ENCODE measurements around the gene NDUFC2.
"Not testable (repeated sequence)": the region's sequence is repeated elsewhere in the genome, so short reads cannot be mapped to it uniquely, and the experiment has no call there.

The NDUFC2 gene

DNA sequence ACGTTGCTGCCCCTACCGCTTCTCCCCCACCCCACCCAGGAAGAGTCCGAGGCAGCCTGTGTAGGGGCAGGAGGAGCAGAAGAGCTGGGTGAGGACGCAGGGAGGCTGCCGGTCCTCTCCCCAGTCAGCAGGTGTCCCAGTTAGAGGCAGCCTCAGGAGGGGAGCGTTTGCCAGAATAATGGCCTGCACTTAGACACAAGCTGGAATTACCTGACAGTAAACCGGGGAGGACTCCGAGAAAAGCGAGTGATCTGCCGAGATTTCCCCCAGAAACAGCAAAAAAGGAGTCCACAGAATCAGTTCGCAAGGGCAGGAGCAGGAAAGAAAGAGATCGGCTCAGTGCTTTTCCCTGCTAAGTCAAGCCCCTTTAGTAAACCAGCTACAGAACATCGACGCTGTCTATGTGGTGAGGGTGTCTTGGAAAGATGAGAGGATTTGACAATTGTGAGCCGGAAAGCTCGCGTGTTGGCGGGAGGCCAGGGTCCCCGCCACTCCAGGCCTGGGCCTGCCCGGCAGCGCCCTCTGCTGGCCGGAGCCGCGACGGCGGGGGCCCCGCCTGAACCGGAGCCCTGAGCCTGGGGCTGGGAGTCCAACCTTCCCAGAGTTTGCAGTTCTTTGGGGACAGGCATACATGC lies 33.7 kb downstream of the NDUFC2 start:
- peak overlapping the region in 1 of 2 experiments; percentile 74 for H3K4ac ChIP-seq (ENCODE audit: low read depth in 1 of 2, low read length in 2 of 2)
- H3K27me3 ChIP-seq (ENCODE audit: control insufficient read depth in 1 of 2, insufficient read depth in 1 of 2, low read length in 2 of 2), result no peaks in the 10 kb centered on the region
- H3K9me3 ChIP-seq (ENCODE audit: control insufficient read depth, low read length), result no peaks in the 10 kb centered on the region
- DNase-seq, result peak; percentile 63
- WGBS, result 27% methylated on average over 23 of the region's 28 CpGs
- H2BK12ac ChIP-seq (ENCODE audit: low read length in 2 of 2), result peak overlapping the region in 1 of 2 experiments; percentile 67
- H3K9ac ChIP-seq (ENCODE audit: low read length), result peak overlapping the region; percentile 82
- no peak overlapping the region for H2BK5ac ChIP-seq (ENCODE audit: low read depth, low read length, poor library complexity, severe bottlenecking)
- H3K4me2 ChIP-seq (ENCODE audit: low read length, poor library complexity, severe bottlenecking), result peak overlapping the region; percentile 2
- peak overlapping the region; percentile 95 for H2AFZ ChIP-seq (ENCODE audit: low read depth, low read length)
- H3K14ac ChIP-seq (ENCODE audit: low read length in 2 of 2), result peak overlapping the region in 1 of 2 experiments; percentile 62
- no peak overlapping the region for H4K8ac ChIP-seq (ENCODE audit: low read length)
- peaks cover 4% of the 10 kb centered on the region for H3K4me1 ChIP-seq (ENCODE audit: control insufficient read depth, insufficient read depth, low read depth, low read length)
- peak overlapping the region; percentile 3 for H4K91ac ChIP-seq (ENCODE audit: low read length)
- H2BK15ac ChIP-seq (ENCODE audit: low read depth, poor library complexity, severe bottlenecking), result no peak overlapping the region
- H3K23ac ChIP-seq (ENCODE audit: low read length in 2 of 2), result no peak overlapping the region
- no peak overlapping the region for H2BK120ac ChIP-seq (ENCODE audit: low read depth, low read length)
- H3K79me1 ChIP-seq (replicated peaks; ENCODE audit: low read length, poor library complexity, severe bottlenecking), result no peaks in the 10 kb centered on the region
- peak overlapping the region in 1 of 2 experiments; percentile 85 for H3K18ac ChIP-seq (ENCODE audit: low read depth in 1 of 2, low read length in 2 of 2)
- peak overlapping the region in 1 of 2 experiments; percentile 83 for H3K4me3 ChIP-seq (ENCODE audit: insufficient read depth in 1 of 2, low read depth in 1 of 2, low read length in 2 of 2)
- no peaks in the 10 kb centered on the region for H3K36me3 ChIP-seq (ENCODE audit: control insufficient read depth in 1 of 2, insufficient read depth in 2 of 2, low read depth in 1 of 2, low read length in 2 of 2)
- H2AK5ac ChIP-seq (ENCODE audit: low read length, severe bottlenecking), result no peak overlapping the region
- no peak overlapping the region for H3K27ac ChIP-seq (ENCODE audit: low read length, poor library complexity, severe bottlenecking)

DNA sequence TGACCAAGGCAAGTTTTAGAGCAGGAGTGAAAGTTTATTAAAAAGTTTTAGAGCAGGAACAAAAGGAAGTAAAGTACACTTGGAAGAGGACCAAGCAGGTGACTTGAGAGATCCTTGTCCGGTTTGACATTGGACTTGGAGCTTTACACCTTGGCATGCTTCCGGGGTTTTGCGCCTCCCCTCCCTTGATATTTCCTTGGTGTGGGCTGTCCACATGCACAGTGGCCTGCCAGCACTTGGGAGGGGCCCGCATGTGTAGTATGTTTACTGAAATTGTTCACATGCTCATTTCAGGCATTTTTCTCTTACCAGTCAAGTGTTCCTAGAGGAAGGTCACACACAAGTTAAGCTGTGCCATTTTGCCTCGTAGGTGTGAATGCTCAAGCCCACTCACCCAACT lies 35.0 kb downstream of the NDUFC2 start:
- Histone ChIP-seq H3K9me3 (ENCODE audit: control insufficient read depth, low read length) (no peaks in the 10 kb centered on the region), H2BK15ac (ENCODE audit: low read depth, poor library complexity, severe bottlenecking) (no peak overlapping the region), H3K36me3 (ENCODE audit: control insufficient read depth in 1 of 2, insufficient read depth in 2 of 2, low read depth in 1 of 2, low read length in 2 of 2) (no peaks in the 10 kb centered on the region), H2BK5ac (ENCODE audit: low read depth, low read length, poor library complexity, severe bottlenecking) (no peak overlapping the region), H3K4ac (ENCODE audit: low read depth in 1 of 2, low read length in 2 of 2) (peak overlapping the region in 1 of 2 experiments; percentile 11), H4K8ac (ENCODE audit: low read length) (peak overlapping the region; percentile 63), H2BK120ac (ENCODE audit: low read depth, low read length) (no peak overlapping the region), H3K23ac (ENCODE audit: low read length in 2 of 2) (no peak overlapping the region), H3K27me3 (ENCODE audit: control insufficient read depth in 1 of 2, insufficient read depth in 1 of 2, low read length in 2 of 2) (no peaks in the 10 kb centered on the region), H3K79me1 (replicated peaks; ENCODE audit: low read length, poor library complexity, severe bottlenecking) (no peaks in the 10 kb centered on the region), H4K91ac (ENCODE audit: low read length) (no peak overlapping the region), H3K14ac (ENCODE audit: low read length in 2 of 2) (no peak overlapping the region), H2AK5ac (ENCODE audit: low read length, severe bottlenecking) (no peak overlapping the region), H2BK12ac (ENCODE audit: low read length in 2 of 2) (peak overlapping the region; percentile 24 to 29), H2AFZ (ENCODE audit: low read depth, low read length) (no peak overlapping the region), H3K18ac (ENCODE audit: low read depth in 1 of 2, low read length in 2 of 2) (no peak overlapping the region), H3K4me1 (ENCODE audit: control insufficient read depth, insufficient read depth, low read depth, low read length) (peaks cover 10% of the 10 kb centered on the region), H3K4me3 (ENCODE audit: insufficient read depth in 1 of 2, low read depth in 1 of 2, low read length in 2 of 2) (no peak overlapping the region), H3K27ac (ENCODE audit: low read length, poor library complexity, severe bottlenecking) (no peak overlapping the region), H3K4me2 (ENCODE audit: low read length, poor library complexity, severe bottlenecking) (no peak overlapping the region), H3K9ac (ENCODE audit: low read length) (no peak overlapping the region)
- DNase-seq, result no peak
- WGBS, result 92% methylated on average over 5 of the region's 5 CpGs

DNA sequence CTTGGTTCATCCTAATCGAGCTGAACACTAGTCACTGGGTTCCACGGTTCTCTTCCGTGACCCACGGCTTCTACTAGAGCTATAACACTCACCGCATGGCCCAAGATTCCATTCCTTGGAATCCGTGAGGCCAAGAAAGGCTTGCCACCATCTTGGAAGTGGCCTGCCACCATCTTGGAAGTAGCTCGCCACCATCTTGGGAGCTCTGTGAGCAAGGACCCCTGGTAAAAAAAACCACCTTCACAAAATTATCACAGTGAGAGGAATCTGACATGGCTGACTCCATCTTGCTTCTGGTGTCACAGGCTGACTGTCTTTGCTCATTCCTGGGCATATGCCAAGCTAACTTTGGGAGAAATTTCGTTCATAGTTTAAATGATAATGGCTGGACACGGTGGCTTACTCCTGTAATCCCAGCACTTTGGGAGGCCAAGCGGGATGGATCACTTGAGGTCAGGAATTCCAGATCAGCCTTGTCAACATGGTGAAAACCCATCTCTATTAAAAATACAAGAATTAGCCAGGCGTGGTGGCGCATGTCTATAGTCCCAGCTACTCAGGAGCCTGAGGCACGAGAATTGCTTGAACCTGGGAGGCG lies 37.7 kb downstream of the NDUFC2 start:
- Histone ChIP-seq H2BK12ac (ENCODE audit: low read length in 2 of 2) (peak overlapping the region in 1 of 2 experiments; percentile 56), H3K27me3 (ENCODE audit: control insufficient read depth in 1 of 2, insufficient read depth in 1 of 2, low read length in 2 of 2) (no peaks in the 10 kb centered on the region), H3K36me3 (ENCODE audit: control insufficient read depth in 1 of 2, insufficient read depth in 2 of 2, low read depth in 1 of 2, low read length in 2 of 2) (no peaks in the 10 kb centered on the region), H2BK15ac (ENCODE audit: low read depth, poor library complexity, severe bottlenecking) (no peak overlapping the region), H3K9me3 (ENCODE audit: control insufficient read depth, low read length) (no peaks in the 10 kb centered on the region), H3K4me1 (ENCODE audit: control insufficient read depth, insufficient read depth, low read depth, low read length) (peaks cover 16% of the 10 kb centered on the region), H3K18ac (ENCODE audit: low read depth in 1 of 2, low read length in 2 of 2) (peak overlapping the region in 1 of 2 experiments; percentile 5), H3K23ac (ENCODE audit: low read length in 2 of 2) (no peak overlapping the region), H2AK5ac (ENCODE audit: low read length, severe bottlenecking) (peak overlapping the region; percentile 3), H3K14ac (ENCODE audit: low read length in 2 of 2) (no peak overlapping the region), H3K9ac (ENCODE audit: low read length) (no peak overlapping the region), H2BK5ac (ENCODE audit: low read depth, low read length, poor library complexity, severe bottlenecking) (no peak overlapping the region), H4K8ac (ENCODE audit: low read length) (no peak overlapping the region), H3K79me1 (replicated peaks; ENCODE audit: low read length, poor library complexity, severe bottlenecking) (no peaks in the 10 kb centered on the region), H3K27ac (ENCODE audit: low read length, poor library complexity, severe bottlenecking) (no peak overlapping the region), H3K4ac (ENCODE audit: low read depth in 1 of 2, low read length in 2 of 2) (peak overlapping the region in 1 of 2 experiments; percentile 17), H3K4me2 (ENCODE audit: low read length, poor library complexity, severe bottlenecking) (no peak overlapping the region), H2AFZ (ENCODE audit: low read depth, low read length) (no peak overlapping the region), H4K91ac (ENCODE audit: low read length) (peak overlapping the region; percentile 70), H3K4me3 (ENCODE audit: insufficient read depth in 1 of 2, low read depth in 1 of 2, low read length in 2 of 2) (no peak overlapping the region), H2BK120ac (ENCODE audit: low read depth, low read length) (peak overlapping the region; percentile 27)
- WGBS, result 96% methylated on average over 14 of the region's 14 CpGs
- DNase-seq, result no peak

DNA sequence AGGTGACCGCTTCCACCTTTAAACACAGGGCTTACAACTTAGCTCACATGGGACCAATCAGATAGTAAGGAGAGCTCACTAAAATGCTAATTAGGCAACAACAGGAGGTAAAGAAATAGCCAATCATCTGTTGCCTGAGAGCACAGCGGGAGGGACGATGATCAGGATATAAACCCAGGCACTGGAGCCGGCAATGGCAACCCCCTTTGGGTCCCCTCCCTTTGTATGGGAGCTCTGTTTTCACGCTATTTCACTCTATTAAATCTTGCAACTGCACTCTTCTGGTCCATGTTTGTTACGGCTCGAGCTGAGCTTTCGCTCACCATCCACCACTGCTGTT lies 38.3 kb downstream of the NDUFC2 start:
- Histone ChIP-seq H2BK12ac (ENCODE audit: low read length in 2 of 2) (peak overlapping the region in 1 of 2 experiments; percentile 73), H4K8ac (ENCODE audit: low read length) (peak overlapping the region; percentile 99), H3K4me1 (ENCODE audit: control insufficient read depth, insufficient read depth, low read depth, low read length) (peaks cover 15% of the 10 kb centered on the region), H4K91ac (ENCODE audit: low read length) (peak overlapping the region; percentile 70), H3K18ac (ENCODE audit: low read depth in 1 of 2, low read length in 2 of 2) (peak overlapping the region in 1 of 2 experiments; percentile 5), H2BK120ac (ENCODE audit: low read depth, low read length) (peak overlapping the region; percentile 27)
- H3K27ac ChIP-seq (ENCODE audit: low read length, poor library complexity, severe bottlenecking); H2AFZ ChIP-seq (ENCODE audit: low read depth, low read length); H3K23ac ChIP-seq (ENCODE audit: low read length in 2 of 2); H3K4me2 ChIP-seq (ENCODE audit: low read length, poor library complexity, severe bottlenecking); H3K36me3 ChIP-seq (ENCODE audit: control insufficient read depth in 1 of 2, insufficient read depth in 2 of 2, low read depth in 1 of 2, low read length in 2 of 2); H3K9me3 ChIP-seq (ENCODE audit: control insufficient read depth, low read length); DNase-seq; H3K9ac ChIP-seq (ENCODE audit: low read length); H3K79me1 ChIP-seq (replicated peaks; ENCODE audit: low read length, poor library complexity, severe bottlenecking); H3K4ac ChIP-seq (ENCODE audit: low read depth in 1 of 2, low read length in 2 of 2); H3K14ac ChIP-seq (ENCODE audit: low read length in 2 of 2); H2BK5ac ChIP-seq (ENCODE audit: low read depth, low read length, poor library complexity, severe bottlenecking); H2AK5ac ChIP-seq (ENCODE audit: low read length, severe bottlenecking); H3K27me3 ChIP-seq (ENCODE audit: control insufficient read depth in 1 of 2, insufficient read depth in 1 of 2, low read length in 2 of 2); H2BK15ac ChIP-seq (ENCODE audit: low read depth, poor library complexity, severe bottlenecking); H3K4me3 ChIP-seq (ENCODE audit: insufficient read depth in 1 of 2, low read depth in 1 of 2, low read length in 2 of 2): not testable (repeated sequence)
- 97% methylated on average over 8 of the region's 8 CpGs for WGBS

Measured in mesenchymal stem cell (in vitro differentiated cells and primary cell).